K562 (cell line): Measurements from ENCODE around the gene TMEM126A. TPM values are rescaled to one million over a fixed set of nuclear protein-coding genes. Genes with fewer than 3 reads are reported as not detected.

Experiments
- ATAC-seq: fragments of 200-7000 bp; cut with Tn5 transposase; 3 replicates; pipeline ENCODE4 v1.9.1; 2020; ENCODE audit warnings: moderate library complexity
- BruUV-seq: library from RNA; stranded (reverse); fragments of 400-500 nt; replicated peaks from 2 replicates; lab custom pipeline; 2021; lab: Mats Ljungman, UMichigan
- CTCF ChIA-PET: fragments of 300-600 bp; formaldehyde crosslinking; extraction: SDS; loops from one replicate; lab custom pipeline; 2021; ENCODE audit warnings: low intra/inter-chr PET ratio; lab: Yijun Ruan, JAX
- POLR2A ChIA-PET: fragments of 300-600, 350-650 bp; sonication (Branson Sonifier 250); formaldehyde crosslinking; extraction: SDS; loops from one replicate; lab custom pipeline; 2021; ENCODE audit warnings: antibody characterized with exemption, inconsistent platforms; lab: Yijun Ruan, JAX
- DNase-seq, 4 experiments: peaks; one replicate each; pipeline versions ENCODE4 v3.0.0 to v3.0.0-alpha.2; 2011 to 2018; ENCODE audit warnings: low spot score in 3 of 4, mixed read lengths in 3 of 4; ENCODE audit errors: extremely low read depth in 1 of 4
- FAIRE-seq: peaks from 2 replicates; lab custom pipeline; 2011; peaks lifted over from hg19 to GRCh38; lab: Jason Lieb, UNC
- H2AFZ ChIP-seq: 2 replicates; pipeline ENCODE4 v1.6.0; 2011; ENCODE audit warnings: low read depth, low read length, control low read depth, inconsistent platforms
- H3K27ac ChIP-seq: fragments of 200-600 bp; 3 replicates; pipeline ENCODE4 v1.8.0; 2011; ENCODE audit warnings: low read depth, mild to moderate bottlenecking, control low read depth, inconsistent platforms, low read length, moderate library complexity, mixed read lengths; ENCODE audit errors: extremely low read depth
- H3K27me3 ChIP-seq, 2 experiments: fragments of 300-600 bp in 1 of 2; 2 replicates in 1 of 2; 3 replicates in 1 of 2; pipeline versions ENCODE4 v1.6.0 to v1.8.0; 2011; ENCODE audit warnings: inconsistent platforms in 2 of 2, low read length in 2 of 2, mild to moderate bottlenecking in 1 of 2, mixed read lengths in 1 of 2, moderate library complexity in 1 of 2; ENCODE audit not compliant: control insufficient read depth in 2 of 2, insufficient read depth in 2 of 2
- H3K36me3 ChIP-seq: fragments of 300-600 bp; 3 replicates; pipeline ENCODE4 v1.8.0; 2011; ENCODE audit warnings: mild to moderate bottlenecking, low read length, inconsistent platforms; ENCODE audit not compliant: control insufficient read depth, insufficient read depth
- H3K4me1 ChIP-seq, 2 experiments: fragments of 200-600 bp in 1 of 2; replicated peaks in 1 of 2; 2 replicates in 1 of 2; 3 replicates in 1 of 2; pipeline versions ENCODE4 v1.5.1 to v1.8.0; 2011; ENCODE audit warnings: inconsistent platforms in 2 of 2, low read length in 2 of 2, mild to moderate bottlenecking in 1 of 2, mixed read lengths in 1 of 2, moderate library complexity in 1 of 2; ENCODE audit not compliant: control insufficient read depth in 2 of 2, insufficient read depth in 2 of 2
- H3K4me2 ChIP-seq: 2 replicates; pipeline ENCODE4 v1.6.1; 2011; ENCODE audit warnings: low read length, control low read depth, inconsistent platforms, mixed read lengths; ENCODE audit not compliant: insufficient read depth
- H3K4me3 ChIP-seq: fragments of 200-600 bp; sonication (generic), shearing (Covaris generic); 2 replicates; pipeline ENCODE4 v1.5.1; 2016; ENCODE audit warnings: control low read depth, inconsistent platforms
- H3K79me2 ChIP-seq: fragments of 200-600 bp; 3 replicates; pipeline ENCODE4 v1.8.0; 2011; ENCODE audit warnings: low read length, inconsistent platforms; ENCODE audit not compliant: control insufficient read depth, insufficient read depth
- H3K9ac ChIP-seq, 2 experiments: 2 replicates each; pipeline versions ENCODE4 v1.6.0 to v1.6.1; 2011; ENCODE audit warnings: low read depth in 2 of 2, low read length in 2 of 2, control low read depth in 1 of 2, inconsistent platforms in 1 of 2, mild to moderate bottlenecking in 1 of 2, mixed read lengths in 1 of 2; ENCODE audit not compliant: insufficient read depth in 1 of 2
- H3K9me1 ChIP-seq: one replicate; pipeline ENCODE4 v1.6.0; 2011; ENCODE audit warnings: inconsistent platforms, mild to moderate bottlenecking, low read length, moderate library complexity; ENCODE audit not compliant: control insufficient read depth, insufficient read depth
- H3K9me3 ChIP-seq: replicated peaks from 2 replicates; pipeline ENCODE4 v1.5.1; 2011; ENCODE audit warnings: low read depth, low read length, inconsistent platforms; ENCODE audit not compliant: control insufficient read depth, insufficient read depth
- H4K20me1 ChIP-seq: replicated peaks from 2 replicates; pipeline ENCODE4 v1.6.1; 2011; ENCODE audit warnings: low read length, inconsistent platforms, mixed read lengths; ENCODE audit not compliant: control insufficient read depth, insufficient read depth
- E2F8 ChIP-seq: fragments of 450-650 bp; IDR thresholded peaks from 2 replicates; pipeline ENCODE4 v1.7.1; 2018; ENCODE audit warnings: mild to moderate bottlenecking, low read depth; ENCODE audit not compliant: partially characterized antibody
- ESRRA ChIP-seq: fragments of 450-650 bp; IDR thresholded peaks from 2 replicates; pipeline ENCODE4 v1.6.1; 2014; ENCODE audit warnings: low read depth, mild to moderate bottlenecking, moderate library complexity, borderline replicate concordance
- FOS ChIP-seq: IDR thresholded peaks from 3 replicates; pipeline ENCODE4 v1.6.1; 2011; ENCODE audit not compliant: insufficient read length; ENCODE audit errors: extremely low read depth
- HMG20B ChIP-seq: fragments of 250-450 bp; sonication (Bioruptor Pico); IDR thresholded peaks from 2 replicates; pipeline ENCODE4 v1.5.0; 2021; ENCODE audit warnings: mild to moderate bottlenecking
- RBM15 ChIP-seq: fragments of 200-400 bp; formaldehyde crosslinking; IDR thresholded peaks from 2 replicates; pipeline ENCODE4 v1.6.1; 2018; ENCODE audit warnings: mild to moderate bottlenecking, low read length, moderate library complexity; ENCODE audit not compliant: insufficient read depth
- RBM34 ChIP-seq: fragments of 200-400 bp; formaldehyde crosslinking; IDR thresholded peaks from 2 replicates; pipeline ENCODE4 v1.6.1; 2018; ENCODE audit warnings: low read length, borderline replicate concordance; ENCODE audit not compliant: insufficient read depth
- SRF ChIP-seq, 2 experiments: fragments of 250-450, 450-650 bp in 1 of 2; sonication (Bioruptor Pico) in 1 of 2; sonication (generic) in 1 of 2; formaldehyde crosslinking; IDR thresholded peaks; 2 replicates each; pipeline versions ENCODE4 v1.5.0 to v1.5.1; 2020 to 2022; ENCODE audit warnings: mild to moderate bottlenecking in 1 of 2, missing genetic modification reagents in 1 of 2
- TEAD4 ChIP-seq, 2 experiments: sonication (generic) in 1 of 2; formaldehyde crosslinking in 1 of 2; IDR thresholded peaks; 2 replicates each; pipeline versions ENCODE4 v1.6.1 to v1.8.0; 2012 to 2022; ENCODE audit warnings: borderline replicate concordance in 1 of 2, inconsistent platforms in 1 of 2, low read length in 1 of 2, mild to moderate bottlenecking in 1 of 2, missing genetic modification reagents in 1 of 2
- TOE1 ChIP-seq, 2 experiments: fragments of 450-650 bp in 1 of 2; sonication (generic) in 1 of 2; formaldehyde crosslinking in 1 of 2; IDR thresholded peaks; 2 replicates each; pipeline versions ENCODE4 v1.7.1 to v1.8.0; 2016 to 2022; ENCODE audit warnings: borderline replicate concordance in 2 of 2, mild to moderate bottlenecking in 2 of 2, antibody characterized with exemption in 1 of 2, inconsistent platforms in 1 of 2, low read depth in 1 of 2, missing genetic modification reagents in 1 of 2, moderate library complexity in 1 of 2
- ZHX1 ChIP-seq: fragments of 150-350 bp; conservative IDR thresholded peaks from 2 replicates; pipeline ENCODE4 v1.6.1; 2014; ENCODE audit warnings: low read length
- ZNF121 ChIP-seq: sonication (generic); formaldehyde crosslinking; conservative IDR thresholded peaks from 2 replicates; pipeline ENCODE4 v1.8.0; 2022; ENCODE audit warnings: missing genetic modification reagents
- ZNF263 ChIP-seq: sonication (generic); formaldehyde crosslinking; IDR thresholded peaks from 2 replicates; pipeline ENCODE4 v1.8.0; 2022; ENCODE audit warnings: mild to moderate bottlenecking, missing genetic modification reagents, borderline replicate concordance
- in situ Hi-C: fragments of 300-500 bp; cut with MboI; formaldehyde crosslinking; loops from 4 replicates; pipeline ENCODE4 v1.15.0; 2018; ENCODE audit warnings: inconsistent platforms, mixed read lengths
- intact Hi-C: fragments of 100-400 bp; cut with micrococcal nuclease; formaldehyde crosslinking; loops from 2 replicates; pipeline ENCODE4 v1.14.2; 2022
- polyA plus RNA-seq, 8 experiments: library from polyadenylated mRNA; depleted of rRNA in 4 of 8; stranded (reverse) in 5 of 8; unstranded in 3 of 8; fragments of >200 nt; fragmentation: Nextera tagmentation in 2 of 8; fragmentation: Illumina TruSeq in 1 of 8; extraction: Ambion mirVana in 2 of 8; extraction: Trizol in 1 of 8; gene quantifications; 2 replicates each; pipeline versions ENCODE4 v1.2.1 to v1.2.3, GENCODE V29; 2011 to 2014; ENCODE audit warnings: inconsistent platforms in 1 of 8, missing spikeins in 1 of 8
- total RNA-seq, 7 experiments: library from RNA; depleted of rRNA in 6 of 7; stranded (reverse); fragments of >200 nt in 6 of 7; fragmentation: Illumina TruSeq in 2 of 7; extraction: Trizol in 2 of 7; gene quantifications; 2 replicates each; pipeline versions ENCODE4 v1.2.1 to v1.2.3, GENCODE V29; 2011 to 2021; ENCODE audit warnings: low replicate concordance in 1 of 7
- TF ChIP-seq, protein P1 (sequence below): fragments of 450-650 bp; conservative IDR thresholded peaks from 2 replicates; pipeline ENCODE4 v1.6.1; 2016; ENCODE audit warnings: missing genetic modification characterization, low read depth, mild to moderate bottlenecking, missing compliant biosample characterization, moderate library complexity

TMEM126A gene
- total and polyA plus RNA-seq, 9 of the 15 experiments (the other 6 are each of a cell fraction or from before 2014, with no cell fraction given), result 19.3 to 154 (median 56.3) TPM

DNA sequence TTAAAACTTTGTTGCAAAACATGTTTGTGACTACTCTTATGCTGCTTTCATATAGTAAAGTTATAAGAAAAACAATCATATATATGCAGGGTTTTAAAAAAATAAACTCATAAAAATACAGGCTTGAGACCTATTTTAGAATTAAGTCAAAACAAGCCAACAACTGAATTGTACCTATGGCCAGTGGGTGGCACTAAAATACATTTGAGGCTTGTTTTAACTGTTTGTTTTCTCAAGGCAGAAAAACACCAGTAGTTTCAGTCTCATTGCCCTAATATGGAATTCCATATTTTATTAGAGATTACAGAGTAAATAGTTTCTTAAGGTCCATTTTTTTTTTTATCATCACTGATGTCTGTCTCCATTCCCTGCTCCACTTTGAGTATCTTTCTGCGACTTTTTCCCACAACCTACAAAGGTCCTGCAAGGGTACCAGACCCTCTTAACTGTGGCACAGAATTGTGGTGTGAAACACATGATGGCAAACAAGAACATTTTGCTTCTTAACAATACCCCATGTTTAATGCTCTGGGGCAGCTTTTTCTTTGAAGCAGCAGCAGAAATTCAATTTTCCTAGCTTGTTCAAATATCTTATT is 46.7 kb downstream of the TMEM126A start (continued):
- TF ChIP-seq E2F8 (no peak), SRF (CRISPR knock-in tag; IDR thresholded peaks at IDR 0.05) (peak in 1 of 2 experiments; percentile 26; a peak in 1 of 4 replicates)
- TF ChIP-seq, all 486 proteins: peak for 4

GRCh38 chr11:85695546-85695945 is 47.8 kb downstream of the TMEM126A start:
- BruUV-seq, result no TSS peak
- intact Hi-C loops, result no loop called here
- CTCF ChIA-PET, result no interaction called here
- TF ChIP-seq RBM34, result no peak
- TF ChIP-seq ZNF121, result no peak
- TF ChIP-seq FOS, result no peak
- TF ChIP-seq TEAD4 (IDR thresholded peaks at IDR 0.05; ENCODE audit: low read length), result no peak
- no peak for TF ChIP-seq TEAD4 (CRISPR knock-in tag; IDR thresholded peaks at IDR 0.05; ENCODE audit: borderline replicate concordance)
- TF ChIP-seq ZNF263 (CRISPR knock-in tag), result no peak
- no peak for TF ChIP-seq ZHX1
- no peak for TF ChIP-seq RBM15
- TF ChIP-seq HMG20B (CRISPR knock-in tag), result no peak
- no peak for TF ChIP-seq ESRRA
- no peak for TF ChIP-seq TOE1 (IDR thresholded peaks at IDR 0.05; ENCODE audit: borderline replicate concordance)
- TF ChIP-seq TOE1 (CRISPR knock-in tag; IDR thresholded peaks at IDR 0.05; ENCODE audit: borderline replicate concordance, low read depth), result no peak
- TF ChIP-seq, protein P1, sequence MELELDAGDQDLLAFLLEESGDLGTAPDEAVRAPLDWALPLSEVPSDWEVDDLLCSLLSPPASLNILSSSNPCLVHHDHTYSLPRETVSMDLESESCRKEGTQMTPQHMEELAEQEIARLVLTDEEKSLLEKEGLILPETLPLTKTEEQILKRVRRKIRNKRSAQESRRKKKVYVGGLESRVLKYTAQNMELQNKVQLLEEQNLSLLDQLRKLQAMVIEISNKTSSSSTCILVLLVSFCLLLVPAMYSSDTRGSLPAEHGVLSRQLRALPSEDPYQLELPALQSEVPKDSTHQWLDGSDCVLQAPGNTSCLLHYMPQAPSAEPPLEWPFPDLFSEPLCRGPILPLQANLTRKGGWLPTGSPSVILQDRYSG, result no peak

More at GRCh38 chr11:85695546-85695945, 47.8 kb downstream of the TMEM126A start:
- H3K4me2 ChIP-seq, result no peak overlapping the region
- 0 out of 5 replicates have a peak, but pooled peaks cover 0 to 5% of the 10 kb centered on the region in 2 experiments for H3K27me3 ChIP-seq
- DNase-seq, result no peak
- H3K4me1 ChIP-seq, result no peaks in the 10 kb centered on the region
- no peak overlapping the region for H2AFZ ChIP-seq
- in situ Hi-C loops, result no loop called here
- POLR2A ChIA-PET, result interaction anchor here (0.6 kb wide), 1 partner anchor 9 kb away, joined by 5 read pairs; no protein-coding TSS in a partner anchor
- no peak for FAIRE-seq
- H3K27ac ChIP-seq, result no peak overlapping the region
- no peaks in the 10 kb centered on the region for H3K9me1 ChIP-seq
- no peaks in the 10 kb centered on the region for H4K20me1 ChIP-seq
- no peak for ATAC-seq
- no peaks in the 10 kb centered on the region for H3K9me3 ChIP-seq
- no peaks in the 10 kb centered on the region for H3K79me2 ChIP-seq
- H3K4me3 ChIP-seq, result no peak overlapping the region
- H3K9ac ChIP-seq, result no peak overlapping the region
- H3K36me3 ChIP-seq, result no peaks in the 10 kb centered on the region
